Thoracic aorta (tissue), 2 donors: Measurements from ENCODE around the gene IGF1R. TPM values are rescaled to one million over a fixed set of nuclear protein-coding genes. Genes with fewer than 3 reads are reported as not detected.
"Not testable (repeated sequence)": the region's sequence is repeated elsewhere in the genome, so short reads cannot be mapped to it uniquely, and the experiment has no call there.

Source experiments
- ATAC-seq: fragments of 150-250 bp; one replicate; pipeline ENCODE4 v1.8.0; 2017; ENCODE audit warnings: low read depth; ENCODE audit not compliant: insufficient number of reproducible peaks, low FRiP score
- DNase-seq: peaks from one replicate; pipeline ENCODE4 v3.0.0-alpha.2; 2020; ENCODE audit warnings: low spot score
- H3K27ac ChIP-seq, 2 donors: fragments of 200-600 bp; sonication (generic); 1 replicate in 1 of 2; 2 replicates in 1 of 2; pipeline ENCODE4 v1.5.1; 2016; ENCODE audit warnings: mild to moderate bottlenecking in 2 of 2, moderate library complexity in 2 of 2
- H3K27me3 ChIP-seq: fragments of 200-600 bp; sonication (generic); replicated peaks from 2 replicates; pipeline ENCODE4 v1.6.0; 2016; ENCODE audit warnings: mild to moderate bottlenecking; ENCODE audit not compliant: insufficient read depth
- H3K36me3 ChIP-seq: fragments of 200-600 bp; sonication (generic); one replicate; pipeline ENCODE4 v1.5.1; 2016
- H3K4me1 ChIP-seq, 2 donors: fragments of 200-600 bp; sonication (generic); 1 replicate in 1 of 2; 2 replicates in 1 of 2; pipeline versions ENCODE4 v1.5.1 to v1.6.0; 2016; ENCODE audit warnings: low read depth in 2 of 2, mild to moderate bottlenecking in 1 of 2; ENCODE audit not compliant: control insufficient read depth in 1 of 2
- H3K4me3 ChIP-seq: fragments of 200-600 bp; sonication (generic); 2 replicates; pipeline ENCODE4 v1.5.1; 2016; ENCODE audit warnings: mild to moderate bottlenecking
- H3K9me3 ChIP-seq: fragments of 200-600 bp; sonication (generic); 2 replicates; pipeline ENCODE4 v1.5.1; 2016
- total RNA-seq, 2 donors: library from RNA; depleted of rRNA; stranded (reverse); fragments of >200 nt; gene quantifications; one replicate each; pipeline versions ENCODE4 v1.1.0 to v1.2.3, GENCODE V29; 2016
- TF ChIP-seq, protein P1 (sequence below): fragments of 200-600 bp; sonication (generic); IDR thresholded peaks from one replicate; pipeline ENCODE4 v1.5.1; 2019; ENCODE audit warnings: antibody characterized with exemption

IGF1R gene
- total RNA-seq, 2 donors from 2014 or later: 127 to 159 TPM

DNA sequence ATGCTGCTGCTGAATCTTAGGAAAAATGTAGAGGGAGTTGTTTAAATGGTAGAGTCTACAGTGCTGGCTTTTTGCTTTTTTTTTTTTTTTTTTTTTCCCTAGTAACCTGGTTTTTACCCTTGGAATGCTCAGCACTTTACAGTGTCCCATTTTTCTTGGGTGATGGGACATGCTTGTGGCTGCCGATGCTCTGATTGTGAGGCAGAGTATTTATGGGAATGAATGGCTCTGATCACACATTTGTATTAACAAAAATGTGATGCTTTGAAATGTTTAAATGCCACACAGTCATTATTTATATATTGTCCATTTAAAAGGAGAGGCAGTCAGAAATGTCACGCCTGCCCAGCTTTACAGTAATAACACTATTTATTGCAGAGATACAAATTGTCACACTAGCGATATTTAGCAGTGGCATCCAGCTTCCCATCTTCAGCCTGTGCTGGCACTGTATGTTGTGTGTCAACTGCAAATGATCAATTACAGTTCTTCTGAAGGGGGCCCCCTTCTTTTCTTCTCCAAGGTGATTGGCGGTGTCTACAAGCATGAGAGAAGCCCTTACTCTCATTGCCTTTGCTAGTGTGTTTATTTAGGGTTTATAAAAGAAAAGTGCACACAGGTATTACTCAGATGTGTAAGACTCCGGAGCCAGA is 30.9 kb upstream of the IGF1R start:
- ATAC-seq (no peak), DNase-seq (no peak)
- Histone ChIP-seq H3K27ac (no peak overlapping the region), H3K27me3 (peaks cover 5% of the 10 kb centered on the region), H3K4me1 (no peaks in the 10 kb centered on the region), H3K9me3 (no peaks in the 10 kb centered on the region), H3K36me3 (no peaks in the 10 kb centered on the region), H3K4me3 (no peak overlapping the region)
- TF ChIP-seq, protein P1, sequence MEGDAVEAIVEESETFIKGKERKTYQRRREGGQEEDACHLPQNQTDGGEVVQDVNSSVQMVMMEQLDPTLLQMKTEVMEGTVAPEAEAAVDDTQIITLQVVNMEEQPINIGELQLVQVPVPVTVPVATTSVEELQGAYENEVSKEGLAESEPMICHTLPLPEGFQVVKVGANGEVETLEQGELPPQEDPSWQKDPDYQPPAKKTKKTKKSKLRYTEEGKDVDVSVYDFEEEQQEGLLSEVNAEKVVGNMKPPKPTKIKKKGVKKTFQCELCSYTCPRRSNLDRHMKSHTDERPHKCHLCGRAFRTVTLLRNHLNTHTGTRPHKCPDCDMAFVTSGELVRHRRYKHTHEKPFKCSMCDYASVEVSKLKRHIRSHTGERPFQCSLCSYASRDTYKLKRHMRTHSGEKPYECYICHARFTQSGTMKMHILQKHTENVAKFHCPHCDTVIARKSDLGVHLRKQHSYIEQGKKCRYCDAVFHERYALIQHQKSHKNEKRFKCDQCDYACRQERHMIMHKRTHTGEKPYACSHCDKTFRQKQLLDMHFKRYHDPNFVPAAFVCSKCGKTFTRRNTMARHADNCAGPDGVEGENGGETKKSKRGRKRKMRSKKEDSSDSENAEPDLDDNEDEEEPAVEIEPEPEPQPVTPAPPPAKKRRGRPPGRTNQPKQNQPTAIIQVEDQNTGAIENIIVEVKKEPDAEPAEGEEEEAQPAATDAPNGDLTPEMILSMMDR: no peak

DNA sequence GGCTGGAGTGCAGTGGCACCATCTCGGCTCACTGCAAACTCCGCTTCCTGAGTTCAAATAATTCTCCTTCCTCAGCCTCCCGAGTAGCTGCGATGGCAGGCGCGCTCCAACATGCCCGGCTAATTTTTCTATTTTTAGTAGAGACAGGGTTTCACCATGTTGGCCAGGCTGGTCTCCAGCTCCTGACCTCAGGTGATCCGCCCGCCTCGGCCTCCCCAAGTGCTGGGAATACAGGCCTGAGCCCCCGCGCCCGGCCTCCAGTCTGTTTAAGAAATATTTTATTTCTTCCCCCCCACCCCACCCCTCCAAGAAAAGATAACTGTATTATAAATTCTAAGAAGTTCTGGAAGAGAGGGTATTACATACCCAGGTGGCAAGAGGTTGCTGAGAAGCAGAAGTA is 29.8 kb upstream of the IGF1R start:
- H3K27me3 ChIP-seq: not testable (repeated sequence)

DNA sequence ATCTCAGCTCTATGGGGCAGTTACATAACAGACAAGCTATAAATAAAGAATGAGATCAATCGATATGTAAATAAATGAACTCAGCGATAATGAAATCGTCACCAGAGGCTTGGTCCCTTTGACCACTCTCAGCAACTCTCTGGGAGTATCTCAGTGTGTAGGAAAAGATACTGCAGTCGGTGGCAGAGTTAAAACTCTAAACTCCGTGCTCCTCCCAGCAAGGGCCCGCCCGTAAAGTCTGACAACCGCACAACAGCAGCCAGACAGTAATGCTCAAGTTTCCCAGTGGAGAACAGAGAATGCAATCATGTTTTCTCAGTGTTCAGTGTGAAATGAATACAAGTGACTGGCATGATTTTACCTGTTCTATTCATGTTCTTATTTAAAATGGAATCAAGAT is 28.3 kb upstream of the IGF1R start:
- no peak for DNase-seq
- peaks cover 5% of the 10 kb centered on the region for H3K27me3 ChIP-seq

More for the DNA sequence above, 29.8 kb upstream of the IGF1R start:
- not testable (repeated sequence) for DNase-seq, H3K36me3 ChIP-seq, H3K4me1 ChIP-seq, H3K4me3 ChIP-seq, ATAC-seq, H3K9me3 ChIP-seq, H3K27ac ChIP-seq

DNA sequence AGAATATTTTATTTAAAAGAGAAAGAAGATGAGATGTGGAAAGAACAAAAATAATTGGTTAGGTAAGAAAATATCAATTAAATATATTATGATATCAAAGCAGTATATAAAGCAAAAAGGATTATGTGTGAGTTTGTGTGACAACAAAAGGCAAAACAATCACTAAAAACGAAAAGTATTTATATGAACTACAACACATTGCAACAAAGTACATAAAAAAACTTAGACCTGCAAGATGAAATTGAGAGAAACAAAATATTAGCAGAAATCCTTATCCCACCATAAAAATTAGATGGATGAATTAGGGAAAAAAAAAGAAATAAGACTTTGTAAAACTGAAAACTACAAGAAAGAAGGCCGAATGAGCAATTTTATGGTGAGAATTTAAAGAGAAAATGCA is 27.3 kb upstream of the IGF1R start:
- TF ChIP-seq, protein P1: no peak
- Histone ChIP-seq H3K27ac (no peak overlapping the region), H3K27me3 (peaks cover 5% of the 10 kb centered on the region), H3K36me3 (no peaks in the 10 kb centered on the region), H3K9me3 (no peaks in the 10 kb centered on the region), H3K4me3 (no peak overlapping the region), H3K4me1 (no peaks in the 10 kb centered on the region)
- no peak for ATAC-seq
- no peak for DNase-seq

More for the DNA sequence above, 28.3 kb upstream of the IGF1R start:
- Histone ChIP-seq H3K4me3 (no peak overlapping the region), H3K27ac (no peak overlapping the region), H3K36me3 (no peaks in the 10 kb centered on the region), H3K9me3 (no peaks in the 10 kb centered on the region), H3K4me1 (no peaks in the 10 kb centered on the region)
- TF ChIP-seq, protein P1: no peak
- ATAC-seq: no peak

DNA sequence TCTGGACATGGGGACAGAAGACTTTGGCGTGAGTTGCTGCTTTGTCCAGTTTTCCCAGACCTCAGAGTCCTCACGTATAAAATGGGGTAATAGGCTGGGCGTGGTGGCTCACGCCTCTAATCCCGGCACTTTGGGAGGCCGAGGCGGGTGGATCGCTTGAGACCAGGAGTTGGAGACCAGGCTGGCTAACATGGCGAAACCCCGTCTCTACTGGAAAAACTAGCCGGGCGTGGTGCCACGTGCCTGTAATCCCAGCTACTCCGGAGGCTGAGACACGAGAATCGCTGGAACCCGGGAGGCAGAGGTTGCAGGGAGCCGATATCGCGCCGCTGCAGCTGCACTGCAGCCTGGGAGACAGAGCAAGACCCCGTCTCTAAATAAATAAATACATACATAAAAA is 22.7 kb upstream of the IGF1R start:
- DNase-seq (no peak), ATAC-seq (no peak)
- H3K4me3 ChIP-seq: no peak overlapping the region
- H3K27ac ChIP-seq: no peak overlapping the region
- H3K4me1 ChIP-seq: no peaks in the 10 kb centered on the region
- H3K27me3 ChIP-seq: no peaks in the 10 kb centered on the region
- TF ChIP-seq, protein P1: no peak
- no peaks in the 10 kb centered on the region for H3K9me3 ChIP-seq
- no peaks in the 10 kb centered on the region for H3K36me3 ChIP-seq

DNA sequence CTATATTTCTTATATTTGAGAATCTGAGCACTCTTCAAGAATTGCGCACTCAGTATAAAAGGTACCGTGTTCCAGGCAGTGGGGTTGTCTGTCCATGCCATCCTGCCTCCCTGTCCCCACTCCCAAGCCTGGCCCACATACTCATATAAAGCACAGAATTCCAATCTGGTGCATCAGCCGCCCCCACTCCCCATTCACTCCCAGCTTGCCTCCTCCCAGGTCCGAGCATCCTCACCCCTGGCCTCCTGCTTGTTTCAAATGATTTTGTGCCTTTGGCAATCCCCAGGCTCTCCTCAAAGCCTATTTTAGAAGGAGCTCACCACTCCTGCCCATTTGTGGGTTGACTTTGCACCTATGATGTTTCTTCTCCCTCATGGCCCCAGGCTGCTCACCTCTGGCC is 22.2 kb upstream of the IGF1R start:
- TF ChIP-seq, protein P1: no peak
- Histone ChIP-seq H3K27me3 (no peaks in the 10 kb centered on the region), H3K36me3 (no peaks in the 10 kb centered on the region), H3K27ac (no peak overlapping the region), H3K4me1 (no peaks in the 10 kb centered on the region), H3K4me3 (no peak overlapping the region), H3K9me3 (no peaks in the 10 kb centered on the region)
- DNase-seq (no peak), ATAC-seq (no peak)
